ENCODE data around the gene MACC1.
"Not testable (repeated sequence)": the region's sequence is repeated elsewhere in the genome, so short reads cannot be mapped to it uniquely, and the experiment has no call there.

MACC1 gene

GRCh38 chr7:20206104-20206896 lies 10.9 kb downstream of the MACC1 start:
- DNase-seq (ENCODE audit: low spot score): no peak

- DNase-seq (ENCODE audit: low spot score): no peak
These were observed 13.9 kb downstream of the MACC1 start for GRCh38 chr7:20203316-20203715.

GRCh38 chr7:20201380-20201779 lies 15.8 kb downstream of the MACC1 start:
- no peak for DNase-seq (ENCODE audit: low spot score)

- DNase-seq (ENCODE audit: low spot score): no peak
These were observed 16.2 kb downstream of the MACC1 start for GRCh38 chr7:20200971-20201370.

- no peak for DNase-seq (ENCODE audit: low spot score)
These were observed 16.8 kb downstream of the MACC1 start for GRCh38 chr7:20200361-20200760.

GRCh38 chr7:20199015-20199737 lies 18.0 kb downstream of the MACC1 start:
- DNase-seq (ENCODE audit: low spot score): no peak

GRCh38 chr7:20198260-20198659 lies 18.9 kb downstream of the MACC1 start:
- no peak for DNase-seq (ENCODE audit: low spot score)

GRCh38 chr7:20197837-20198236 lies 19.3 kb downstream of the MACC1 start:
- DNase-seq (ENCODE audit: low spot score): no peak

GRCh38 chr7:20197125-20197748 lies 19.9 kb downstream of the MACC1 start:
- no peak for DNase-seq (ENCODE audit: low spot score)

- DNase-seq (ENCODE audit: low spot score): no peak
These were observed 22.7 kb downstream of the MACC1 start for GRCh38 chr7:20194343-20194995.

GRCh38 chr7:20193873-20194272 lies 23.3 kb downstream of the MACC1 start:
- DNase-seq (ENCODE audit: low spot score): no peak

- DNase-seq (ENCODE audit: low spot score): no peak
These were observed 23.9 kb downstream of the MACC1 start for GRCh38 chr7:20193242-20193777.

- DNase-seq (ENCODE audit: low spot score): no peak
These were observed 25.8 kb downstream of the MACC1 start for GRCh38 chr7:20191391-20191869.

GRCh38 chr7:20190560-20191390 lies 26.4 kb downstream of the MACC1 start:
- no peak for DNase-seq (ENCODE audit: low spot score)

GRCh38 chr7:20189852-20190251 lies 27.3 kb downstream of the MACC1 start:
- DNase-seq (ENCODE audit: low spot score): no peak

GRCh38 chr7:20188567-20188966 lies 28.6 kb downstream of the MACC1 start:
- DNase-seq (ENCODE audit: low spot score): no peak

GRCh38 chr7:20187850-20188249 lies 29.3 kb downstream of the MACC1 start:
- not testable (repeated sequence) for DNase-seq (ENCODE audit: low spot score)

- DNase-seq (ENCODE audit: low spot score): no peak
These were observed 31.2 kb downstream of the MACC1 start for GRCh38 chr7:20185988-20186387.

- no peak for DNase-seq (ENCODE audit: low spot score)
These were observed 34.1 kb downstream of the MACC1 start for GRCh38 chr7:20183086-20183485.

GRCh38 chr7:20176578-20177242 lies 40.5 kb downstream of the MACC1 start:
- DNase-seq (ENCODE audit: low spot score): no peak

- DNase-seq (ENCODE audit: low spot score): no peak
These were observed 43.4 kb downstream of the MACC1 start for GRCh38 chr7:20173828-20174227.

All from cerebellar cortex (tissue), 1 donor.